DND-41 (cell line): Measurements from ENCODE around the gene ZFHX3.

Experiments
- ATAC-seq: fragments of 200-7000 bp; cut with Tn5 transposase; 3 replicates; pipeline ENCODE4 v1.9.1; 2021; ENCODE audit warnings: low read depth; ENCODE audit not compliant: insufficient read depth
- DNase-seq: peaks from one replicate; pipeline ENCODE4 v3.0.0-alpha.2; 2020
- H2AFZ ChIP-seq: 2 replicates; pipeline ENCODE4 v1.6.0; 2012; ENCODE audit warnings: low read depth, low read length
- H3K27ac ChIP-seq: 2 replicates; pipeline ENCODE4 v1.5.1; 2012; ENCODE audit warnings: low read length, inconsistent platforms
- H3K27me3 ChIP-seq: fragments of 200-600 bp; sonication (generic); 2 replicates; pipeline ENCODE4 v1.6.0; 2012; ENCODE audit warnings: low read length, mild to moderate bottlenecking, inconsistent platforms; ENCODE audit not compliant: insufficient read depth, poor library complexity
- H3K36me3 ChIP-seq: 2 replicates; pipeline ENCODE4 v1.5.1; 2012; ENCODE audit warnings: low read length, inconsistent platforms; ENCODE audit not compliant: insufficient read depth
- H3K4me1 ChIP-seq: 2 replicates; pipeline ENCODE4 v1.5.1; 2012; ENCODE audit warnings: mild to moderate bottlenecking, low read length; ENCODE audit not compliant: insufficient read depth
- H3K4me2 ChIP-seq: 2 replicates; pipeline ENCODE4 v1.6.0; 2012; ENCODE audit warnings: mild to moderate bottlenecking, moderate library complexity, low read length, inconsistent platforms; ENCODE audit not compliant: insufficient read depth
- H3K4me3 ChIP-seq, 2 experiments: fragments of 200-600 bp in 1 of 2; shearing (Covaris generic) in 1 of 2; 2 replicates each; pipeline ENCODE4 v1.5.1; 2012 to 2016; ENCODE audit warnings: inconsistent platforms in 2 of 2, low read length in 2 of 2, mild to moderate bottlenecking in 2 of 2, low read depth in 1 of 2, moderate library complexity in 1 of 2
- H3K79me2 ChIP-seq: 2 replicates; pipeline ENCODE4 v1.6.0; 2012; ENCODE audit warnings: low read length, inconsistent platforms; ENCODE audit not compliant: insufficient read depth
- H3K9ac ChIP-seq: 2 replicates; pipeline ENCODE4 v1.6.0; 2012; ENCODE audit warnings: low read depth, mild to moderate bottlenecking, inconsistent platforms, low read length, moderate library complexity
- H3K9me3 ChIP-seq: 2 replicates; pipeline ENCODE4 v1.5.1; 2012; ENCODE audit warnings: low read length, moderate library complexity, mild to moderate bottlenecking, inconsistent platforms; ENCODE audit not compliant: insufficient read depth, severe bottlenecking
- H4K20me1 ChIP-seq: 2 replicates; pipeline ENCODE4 v1.6.0; 2012; ENCODE audit warnings: low read length; ENCODE audit not compliant: insufficient read depth
- CTCF ChIP-seq: IDR thresholded peaks from 2 replicates; pipeline ENCODE4 v1.5.1; 2012; ENCODE audit warnings: borderline replicate concordance, low read length, moderate library complexity, mild to moderate bottlenecking; ENCODE audit not compliant: poor library complexity, severe bottlenecking; ENCODE audit errors: extremely low read depth
- EZH2 ChIP-seq: IDR thresholded peaks from 3 replicates; pipeline ENCODE4 v1.6.1; 2012; ENCODE audit warnings: borderline replicate concordance, low read depth, mild to moderate bottlenecking, moderate library complexity, low read length, inconsistent platforms; ENCODE audit not compliant: severe bottlenecking

The ZFHX3 gene

GRCh38 chr16:73031984-73032383, 15.9 kb downstream of the ZFHX3 start:
- no peak for DNase-seq
- Histone ChIP-seq H3K4me2 (no peak overlapping the region), H2AFZ (no peak overlapping the region), H3K4me3 (no peak overlapping the region), H3K27ac (no peak overlapping the region), H3K27me3 (no peaks in the 10 kb centered on the region), H3K9ac (no peak overlapping the region), H3K9me3 (no peaks in the 10 kb centered on the region), H3K4me1 (no peaks in the 10 kb centered on the region), H3K79me2 (no peaks in the 10 kb centered on the region), H4K20me1 (peaks cover 21% of the 10 kb centered on the region; the same call in 1 of the 2 replicates), H3K36me3 (no peaks in the 10 kb centered on the region)
- no peak for TF ChIP-seq CTCF
- TF ChIP-seq EZH2: no peak
- no peak for ATAC-seq

GRCh38 chr16:73031155-73031866, 16.6 kb downstream of the ZFHX3 start:
- ATAC-seq (no peak), DNase-seq (no peak)
- no peak overlapping the region for H3K9ac ChIP-seq
- H3K4me1 ChIP-seq: no peaks in the 10 kb centered on the region
- no peak overlapping the region for H3K4me2 ChIP-seq
- no peaks in the 10 kb centered on the region for H3K79me2 ChIP-seq
- no peak overlapping the region for H3K4me3 ChIP-seq
- H3K9me3 ChIP-seq: no peaks in the 10 kb centered on the region
- H3K27ac ChIP-seq: no peak overlapping the region
- TF ChIP-seq CTCF: no peak
- no peaks in the 10 kb centered on the region for H3K36me3 ChIP-seq
- peaks cover 19% of the 10 kb centered on the region; the same call in 1 of the 2 replicates for H4K20me1 ChIP-seq
- H3K27me3 ChIP-seq: no peaks in the 10 kb centered on the region
- no peak overlapping the region for H2AFZ ChIP-seq

GRCh38 chr16:73028721-73029361, 19.1 kb downstream of the ZFHX3 start:
- no peaks in the 10 kb centered on the region for H3K4me1 ChIP-seq
- H3K27me3 ChIP-seq: no peaks in the 10 kb centered on the region
- H3K36me3 ChIP-seq: no peaks in the 10 kb centered on the region
- no peak for DNase-seq
- no peak overlapping the region for H3K9ac ChIP-seq
- no peak overlapping the region for H3K4me3 ChIP-seq
- TF ChIP-seq CTCF (no peak), EZH2 (no peak)
- no peak for ATAC-seq
- no peak overlapping the region for H3K4me2 ChIP-seq
- H3K9me3 ChIP-seq: no peaks in the 10 kb centered on the region
- peaks cover 28% of the 10 kb centered on the region; the same call in 1 of the 2 replicates for H4K20me1 ChIP-seq
- no peaks in the 10 kb centered on the region for H3K79me2 ChIP-seq
- no peak overlapping the region for H3K27ac ChIP-seq
- no peak overlapping the region for H2AFZ ChIP-seq
